ENCODE measurements around the gene HMSD.

The HMSD gene

GRCh38 chr18:63970809-63971205 is 21.7 kb downstream of the HMSD start:
- Histone ChIP-seq H3K4me3 (ENCODE audit: low read depth, low read length, poor library complexity, severe bottlenecking) (peak overlapping the region; percentile 65), H3F3A (ENCODE audit: insufficient read depth, low read length) (no peaks in the 10 kb centered on the region), H3K27me3 (ENCODE audit: insufficient read depth, low read length) (0 out of 2 replicates have a peak, but pooled peaks cover 3% of the 10 kb centered on the region), H3K4me2 (ENCODE audit: low read length) (peak overlapping the region; percentile 65), H3K9me3 (ENCODE audit: low read length) (no peaks in the 10 kb centered on the region), H3K4me1 (ENCODE audit: insufficient read depth, low read length, severe bottlenecking) (no peaks in the 10 kb centered on the region), H4K20me1 (ENCODE audit: insufficient read depth, low read length) (no peaks in the 10 kb centered on the region), H3K9ac (ENCODE audit: low read length) (peak overlapping the region; percentile 43; the same call in 1 of the 2 replicates), H3K79me2 (ENCODE audit: insufficient read depth, low read length) (no peaks in the 10 kb centered on the region), H3K9me2 (ENCODE audit: low read depth, low read length) (no peaks in the 10 kb centered on the region), H3K36me3 (ENCODE audit: insufficient read depth, low read length) (no peaks in the 10 kb centered on the region), H2AFZ (ENCODE audit: low read length) (no peak overlapping the region; the same call in 1 of the 2 replicates), H3K27ac (ENCODE audit: low read depth, low read length, poor library complexity, severe bottlenecking) (no peak overlapping the region)
- TF ChIP-seq EZH2 (IDR thresholded peaks at IDR 0.05; ENCODE audit: borderline replicate concordance, low read length), result no peak
- TF ChIP-seq CTCF (IDR thresholded peaks at IDR 0.05; ENCODE audit: low read length), result no peak

GRCh38 chr18:63971320-63972001 is 22.4 kb downstream of the HMSD start:
- Histone ChIP-seq H3K4me1 (ENCODE audit: insufficient read depth, low read length, severe bottlenecking) (no peaks in the 10 kb centered on the region), H3K9ac (ENCODE audit: low read length) (no peak overlapping the region), H4K20me1 (ENCODE audit: insufficient read depth, low read length) (no peaks in the 10 kb centered on the region), H3K36me3 (ENCODE audit: insufficient read depth, low read length) (no peaks in the 10 kb centered on the region), H2AFZ (ENCODE audit: low read length) (no peak overlapping the region), H3K4me2 (ENCODE audit: low read length) (no peak overlapping the region), H3K79me2 (ENCODE audit: insufficient read depth, low read length) (no peaks in the 10 kb centered on the region), H3K4me3 (ENCODE audit: low read depth, low read length, poor library complexity, severe bottlenecking) (no peak overlapping the region), H3K27me3 (ENCODE audit: insufficient read depth, low read length) (0 out of 2 replicates have a peak, but pooled peaks cover 3% of the 10 kb centered on the region), H3K9me3 (ENCODE audit: low read length) (no peaks in the 10 kb centered on the region), H3K9me2 (ENCODE audit: low read depth, low read length) (no peaks in the 10 kb centered on the region), H3F3A (ENCODE audit: insufficient read depth, low read length) (no peaks in the 10 kb centered on the region), H3K27ac (ENCODE audit: low read depth, low read length, poor library complexity, severe bottlenecking) (no peak overlapping the region)
- TF ChIP-seq CTCF (IDR thresholded peaks at IDR 0.05; ENCODE audit: low read length) (no peak), EZH2 (IDR thresholded peaks at IDR 0.05; ENCODE audit: borderline replicate concordance, low read length) (no peak)

GRCh38 chr18:63972002-63972376 is 22.9 kb downstream of the HMSD start:
- no peaks in the 10 kb centered on the region for H3K4me1 ChIP-seq (ENCODE audit: insufficient read depth, low read length, severe bottlenecking)
- no peak overlapping the region for H3K9ac ChIP-seq (ENCODE audit: low read length)
- H3K36me3 ChIP-seq (ENCODE audit: insufficient read depth, low read length), result no peaks in the 10 kb centered on the region
- H3K27me3 ChIP-seq (ENCODE audit: insufficient read depth, low read length), result 0 out of 2 replicates have a peak, but pooled peaks cover 3% of the 10 kb centered on the region
- H3K27ac ChIP-seq (ENCODE audit: low read depth, low read length, poor library complexity, severe bottlenecking), result no peak overlapping the region
- H3K4me2 ChIP-seq (ENCODE audit: low read length), result no peak overlapping the region
- no peaks in the 10 kb centered on the region for H3K79me2 ChIP-seq (ENCODE audit: insufficient read depth, low read length)
- no peak overlapping the region for H3K4me3 ChIP-seq (ENCODE audit: low read depth, low read length, poor library complexity, severe bottlenecking)
- no peaks in the 10 kb centered on the region for H4K20me1 ChIP-seq (ENCODE audit: insufficient read depth, low read length)
- H2AFZ ChIP-seq (ENCODE audit: low read length), result no peak overlapping the region
- H3K9me3 ChIP-seq (ENCODE audit: low read length), result no peaks in the 10 kb centered on the region
- no peaks in the 10 kb centered on the region for H3F3A ChIP-seq (ENCODE audit: insufficient read depth, low read length)
- TF ChIP-seq CTCF (IDR thresholded peaks at IDR 0.05; ENCODE audit: low read length), result no peak
- TF ChIP-seq EZH2 (IDR thresholded peaks at IDR 0.05; ENCODE audit: borderline replicate concordance, low read length), result no peak
- no peaks in the 10 kb centered on the region for H3K9me2 ChIP-seq (ENCODE audit: low read depth, low read length)
